Cortex of kidney (tissue), 1 donor: ENCODE measurements around the gene BRPF1.

Source experiments
- DNase-seq: peaks from one replicate; lab custom pipeline; 2025; lab: John Stamatoyannopoulos, UW

Gene BRPF1

DNA sequence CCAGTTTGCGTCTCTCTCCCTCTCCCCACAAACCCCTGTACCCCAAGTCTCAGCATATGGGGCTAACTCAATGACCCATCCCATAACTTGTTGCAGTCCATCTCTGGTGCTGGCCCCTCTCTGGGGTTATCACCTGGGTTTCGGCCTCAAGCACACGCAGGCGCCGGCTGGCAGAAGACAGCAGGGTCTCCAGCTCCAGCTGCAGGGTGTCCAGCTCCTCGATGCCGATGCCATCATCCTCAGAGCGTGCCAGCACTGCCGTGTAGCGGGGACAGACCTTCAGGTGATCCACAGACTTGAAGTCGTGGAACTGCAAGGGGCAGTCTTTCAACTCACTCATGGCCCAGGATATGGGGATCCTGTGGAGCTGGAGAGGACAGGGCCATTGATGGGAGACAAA is 59.6 kb downstream of the BRPF1 start:
- no peak for DNase-seq

DNA sequence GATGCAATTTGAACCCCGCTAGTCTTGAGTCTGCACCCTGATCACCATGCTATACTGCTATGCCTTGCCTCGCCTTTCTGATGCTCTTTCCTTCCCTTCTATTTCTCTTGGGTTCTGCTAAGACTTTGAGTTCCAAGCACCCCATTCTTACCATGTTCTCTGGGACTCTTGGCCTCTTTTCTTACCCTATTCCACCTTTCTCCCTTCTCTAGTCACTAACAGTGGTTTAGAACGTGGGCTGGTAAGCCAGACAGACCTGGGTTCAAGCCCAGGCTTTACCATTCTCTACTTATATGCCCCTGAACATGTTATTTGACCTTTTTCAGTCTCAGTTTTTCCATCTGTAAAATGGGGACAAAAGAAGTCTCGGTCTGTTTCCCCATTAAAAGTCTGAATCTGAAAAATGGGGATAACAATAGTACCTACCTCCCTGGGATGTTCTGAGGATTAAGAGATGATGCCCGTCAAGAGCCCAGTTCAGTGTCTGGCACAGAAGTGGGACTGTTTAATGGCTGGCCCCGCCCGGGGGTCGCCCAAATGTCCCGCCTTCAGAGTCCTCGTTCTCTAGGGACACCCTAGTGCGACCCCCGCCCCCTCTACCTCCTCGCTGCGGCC is 60.4 kb downstream of the BRPF1 start:
- DNase-seq = no peak

DNA sequence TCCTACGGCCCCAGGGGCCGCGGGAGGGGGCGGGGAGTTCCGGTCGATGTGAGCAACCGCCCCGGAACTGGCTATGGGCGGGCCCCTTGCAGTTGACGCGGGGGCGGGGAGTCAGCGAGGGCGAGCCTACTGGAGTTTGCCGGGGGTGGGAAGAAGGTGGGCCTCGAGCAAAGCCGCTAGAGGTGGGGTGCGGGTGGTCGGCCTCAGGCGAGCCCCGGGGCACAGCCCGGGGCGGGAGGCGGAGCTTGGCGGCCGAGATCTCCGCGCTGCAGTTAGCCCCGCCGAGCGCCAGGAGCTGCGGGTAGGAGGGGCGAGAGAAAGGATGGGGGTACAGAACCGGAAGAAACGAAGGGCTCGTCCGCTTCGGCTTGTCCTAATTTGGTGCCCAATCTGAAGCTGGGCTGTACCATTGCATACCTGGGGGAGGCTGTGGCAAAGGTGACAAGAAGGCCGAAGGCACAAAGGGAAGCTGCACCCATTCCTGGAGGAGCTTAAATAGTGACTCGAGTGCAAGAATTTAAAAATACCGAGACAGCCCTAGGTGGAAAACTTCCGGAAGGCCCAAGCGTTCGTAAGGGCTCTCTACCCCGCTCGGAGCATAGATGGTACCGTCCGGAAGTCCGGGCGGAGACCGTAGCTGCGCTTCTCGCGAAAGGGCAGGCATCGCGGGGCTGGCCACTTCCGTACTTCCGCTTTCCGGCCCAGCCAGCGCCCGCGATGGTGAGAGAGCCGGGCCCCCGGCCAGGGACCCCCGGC is 61.0 kb downstream of the BRPF1 start, which contains the start of the genes ARPC4 and TADA3:
Gene ARPC4 (plus strand): TSS at position 678 of the 756 bp plus-strand sequence. CDS start 40 bp downstream, at position 718.
Gene TADA3 (minus strand): TSS at position 69 of the 756 bp plus-strand sequence. CDS start 1,007 bp downstream, outside the sequence.
- DNase-seq = peak; percentile 54

DNA sequence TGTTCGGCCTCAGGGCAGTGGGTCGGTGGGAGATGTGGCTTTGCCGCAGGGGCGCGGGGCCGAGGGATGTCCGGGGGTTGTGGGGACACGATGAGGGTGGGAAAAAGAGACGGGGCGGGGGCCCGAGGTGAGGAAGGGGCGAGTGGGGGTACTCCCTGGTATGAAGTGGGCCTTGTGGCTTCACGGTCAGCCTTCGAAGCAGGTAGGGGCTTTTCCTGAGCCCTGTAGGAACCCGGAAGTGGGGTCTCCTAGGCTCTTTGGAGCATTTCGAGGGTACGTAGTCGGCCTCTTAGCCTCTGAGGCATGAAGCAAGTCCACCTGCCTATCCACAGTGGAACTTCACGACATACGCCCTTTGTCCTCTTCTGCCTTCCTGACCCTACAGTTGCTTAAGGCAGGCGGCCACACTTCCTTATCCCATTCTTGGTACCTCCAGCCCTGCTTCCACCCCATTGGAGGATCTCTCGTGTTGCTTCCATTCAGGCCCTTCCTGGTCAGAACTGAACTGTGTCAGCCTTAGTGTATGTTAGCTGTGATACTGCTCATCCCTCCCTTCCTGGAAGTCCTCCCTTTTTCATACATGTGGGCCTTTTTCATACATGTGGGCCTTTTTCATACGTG is 61.7 kb downstream of the BRPF1 start:
- no peak for DNase-seq

DNA sequence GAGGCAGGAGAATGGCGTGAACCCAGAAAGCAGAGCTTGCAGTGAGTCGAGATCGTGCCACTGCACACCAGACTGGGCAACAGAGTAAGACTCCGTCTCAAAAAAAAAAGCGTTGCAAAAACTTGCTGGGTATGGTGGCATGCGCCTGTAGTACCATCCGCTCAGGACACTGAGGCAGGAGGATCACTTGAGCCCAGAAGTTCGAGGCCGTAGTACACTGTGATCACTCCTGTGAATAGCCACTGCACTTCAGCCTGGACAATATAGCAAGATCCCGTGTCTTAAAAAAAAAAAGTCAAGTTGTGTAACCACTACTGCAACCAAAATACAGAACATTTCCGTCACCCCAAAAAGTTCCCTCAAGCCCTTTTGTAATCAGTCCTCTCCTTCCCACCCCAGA is 62.9 kb downstream of the BRPF1 start:
- DNase-seq = no peak

DNA sequence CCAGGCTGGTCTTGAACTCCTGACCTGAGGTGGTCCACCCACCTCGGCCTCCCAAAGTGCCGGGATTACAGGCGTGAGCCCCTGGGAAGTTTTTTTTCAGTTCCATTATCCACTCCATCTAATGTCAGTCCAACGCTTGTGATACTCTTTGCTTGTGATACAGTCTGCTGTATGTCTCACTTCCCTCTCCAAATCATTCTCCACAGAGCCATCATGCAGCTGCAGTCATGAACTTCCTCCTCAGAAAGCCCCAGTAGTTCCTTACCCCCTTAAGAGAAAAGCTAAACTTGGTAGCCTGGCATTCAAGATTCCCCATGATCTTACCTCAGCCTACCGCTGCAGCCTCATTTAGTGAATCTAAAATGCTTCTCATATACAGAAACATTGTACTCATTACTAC is 63.7 kb downstream of the BRPF1 start:
- no peak for DNase-seq

DNA sequence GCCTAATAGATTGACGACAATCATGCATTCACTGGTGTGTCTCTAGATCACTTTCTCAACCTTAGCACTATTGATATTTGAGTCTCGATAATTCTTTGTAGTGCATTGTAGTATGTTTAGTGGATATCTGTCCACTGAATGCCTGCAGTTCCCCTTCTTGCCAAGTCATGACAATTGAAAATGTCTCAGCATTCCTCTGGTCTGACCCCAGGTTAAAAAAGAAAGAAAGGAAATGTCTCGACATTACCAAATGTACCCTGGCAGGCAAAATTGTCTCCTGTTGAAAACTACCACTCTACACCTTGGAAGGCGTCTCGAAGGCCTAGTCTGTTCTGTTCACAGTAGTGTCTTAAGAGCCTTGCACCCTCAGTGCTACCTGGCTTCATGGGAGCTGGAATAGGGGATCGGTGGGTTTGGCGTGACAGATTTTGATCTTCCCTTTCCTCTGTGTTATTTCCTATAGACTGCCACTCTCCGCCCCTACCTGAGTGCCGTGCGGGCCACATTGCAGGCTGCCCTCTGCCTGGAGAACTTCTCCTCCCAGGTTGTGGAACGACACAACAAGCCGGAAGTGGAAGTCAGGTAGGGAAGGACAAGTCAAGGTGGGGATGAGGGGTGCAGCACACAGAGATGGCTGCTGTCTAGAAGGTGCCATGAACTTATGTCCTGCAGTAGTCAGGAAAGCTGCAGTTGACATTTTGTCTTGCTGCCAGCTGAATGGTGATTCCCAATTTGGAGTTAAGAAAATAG is 65.8 kb downstream of the BRPF1 start:
- no peak for DNase-seq
